ENCODE results near the gene UBE2L3.

The UBE2L3 gene

DNA sequence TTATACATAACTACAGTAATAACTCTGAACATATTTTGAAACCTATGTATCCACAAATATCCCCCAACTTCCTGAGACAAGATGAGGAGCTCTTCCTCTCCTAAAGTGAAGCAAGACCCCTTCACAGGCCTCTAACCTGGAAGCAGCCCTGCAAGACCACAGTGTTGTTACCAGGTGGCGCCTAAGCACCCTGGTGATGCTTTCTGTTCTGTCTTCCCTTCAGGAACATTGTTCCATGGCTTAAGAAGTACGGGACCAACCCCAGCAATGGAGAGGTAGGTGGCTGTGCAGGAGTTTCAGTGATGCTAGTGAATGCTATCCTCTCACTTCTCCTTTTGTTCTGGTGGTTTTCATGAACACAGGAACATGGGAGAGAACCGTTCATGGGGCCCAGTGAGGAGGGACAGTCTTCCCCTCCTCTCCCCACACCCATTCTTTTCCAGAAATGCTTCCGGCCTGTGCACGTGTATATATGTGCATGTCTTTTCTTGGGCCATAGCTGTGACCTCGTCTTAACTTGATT is 104.7 kb downstream of the UBE2L3 start:
- H3K4me2 ChIP-seq (ENCODE audit: low read depth, low read length, poor library complexity, severe bottlenecking), result no peak overlapping the region
- H3K4me3 ChIP-seq (ENCODE audit: insufficient read depth, low read length, poor library complexity, severe bottlenecking), result no peak overlapping the region
- TF ChIP-seq, protein P1, sequence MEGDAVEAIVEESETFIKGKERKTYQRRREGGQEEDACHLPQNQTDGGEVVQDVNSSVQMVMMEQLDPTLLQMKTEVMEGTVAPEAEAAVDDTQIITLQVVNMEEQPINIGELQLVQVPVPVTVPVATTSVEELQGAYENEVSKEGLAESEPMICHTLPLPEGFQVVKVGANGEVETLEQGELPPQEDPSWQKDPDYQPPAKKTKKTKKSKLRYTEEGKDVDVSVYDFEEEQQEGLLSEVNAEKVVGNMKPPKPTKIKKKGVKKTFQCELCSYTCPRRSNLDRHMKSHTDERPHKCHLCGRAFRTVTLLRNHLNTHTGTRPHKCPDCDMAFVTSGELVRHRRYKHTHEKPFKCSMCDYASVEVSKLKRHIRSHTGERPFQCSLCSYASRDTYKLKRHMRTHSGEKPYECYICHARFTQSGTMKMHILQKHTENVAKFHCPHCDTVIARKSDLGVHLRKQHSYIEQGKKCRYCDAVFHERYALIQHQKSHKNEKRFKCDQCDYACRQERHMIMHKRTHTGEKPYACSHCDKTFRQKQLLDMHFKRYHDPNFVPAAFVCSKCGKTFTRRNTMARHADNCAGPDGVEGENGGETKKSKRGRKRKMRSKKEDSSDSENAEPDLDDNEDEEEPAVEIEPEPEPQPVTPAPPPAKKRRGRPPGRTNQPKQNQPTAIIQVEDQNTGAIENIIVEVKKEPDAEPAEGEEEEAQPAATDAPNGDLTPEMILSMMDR (IDR thresholded peaks at IDR 0.05; ENCODE audit: insufficient read depth, low read length, poor library complexity, severe bottlenecking), result no peak
- TF ChIP-seq EZH2phosphoT487 (conservative IDR thresholded peaks at IDR 0.05; ENCODE audit: low read length), result no peak
- H2AFZ ChIP-seq (ENCODE audit: low read depth, low read length, severe bottlenecking), result no peak overlapping the region
- no peaks in the 10 kb centered on the region for H4K20me1 ChIP-seq (ENCODE audit: low read depth, low read length)
- H3K79me2 ChIP-seq (ENCODE audit: insufficient read depth, low read length), result peaks cover 5% of the 10 kb centered on the region; the same call in 1 of the 2 replicates
- no peak overlapping the region for H3K27ac ChIP-seq (ENCODE audit: low read depth, low read length)
- H3K9ac ChIP-seq (ENCODE audit: low read length), result no peak overlapping the region
- no peaks in the 10 kb centered on the region for H3F3A ChIP-seq (ENCODE audit: insufficient read depth)
- H3K27me3 ChIP-seq (ENCODE audit: low read length), result no peaks in the 10 kb centered on the region
- H3K36me3 ChIP-seq (ENCODE audit: low read length), result no peaks in the 10 kb centered on the region
- H3K9me2 ChIP-seq (replicated peaks; ENCODE audit: insufficient read depth, low read length), result no peaks in the 10 kb centered on the region
- no peaks in the 10 kb centered on the region for H3K9me3 ChIP-seq (ENCODE audit: insufficient read depth, low read length)
